Activated CD4-positive, alpha-beta T cell treated with anti-CD3 and anti-CD28 coated beads, Interleukin-2, amount 10 ng/mL, durations not matched to agents 24 days and 14 days (primary cell): ENCODE measurements around the gene SPEF1. TPM values are rescaled to one million over a fixed set of nuclear protein-coding genes. Genes with fewer than 3 reads are reported as not detected.

Source experiments
- DNase-seq: peaks from one replicate; pipeline ENCODE4 v3.0.0; 2022
- H3K27ac Mint-ChIP-seq: one replicate; pipeline ENCODE4 v1.8.0; 2022; ENCODE audit warnings: mild to moderate bottlenecking, mixed read lengths
- H3K27me3 Mint-ChIP-seq: one replicate; pipeline ENCODE4 v1.8.0; 2022; ENCODE audit warnings: mixed read lengths
- H3K36me3 Mint-ChIP-seq: one replicate; pipeline ENCODE4 v1.8.0; 2022; ENCODE audit warnings: low read depth, mild to moderate bottlenecking, mixed read lengths
- H3K4me1 Mint-ChIP-seq: one replicate; pipeline ENCODE4 v1.8.0; 2021; ENCODE audit warnings: mixed read lengths
- H3K4me3 Mint-ChIP-seq: one replicate; pipeline ENCODE4 v1.8.0; 2022; ENCODE audit warnings: mild to moderate bottlenecking, moderate library complexity, mixed read lengths
- H3K9me3 Mint-ChIP-seq: one replicate; pipeline ENCODE4 v1.8.0; 2021; ENCODE audit warnings: mixed read lengths
- intact Hi-C: fragments of 100-400 bp; cut with micrococcal nuclease; formaldehyde crosslinking; loops from one replicate; pipeline ENCODE4 v1.15.1; 2023
- total RNA-seq: library from RNA; stranded (reverse); gene quantifications from 2 replicates; pipeline ENCODE4 v1.2.3, GENCODE V29; 2022

Gene SPEF1
- total RNA-seq, 1 donor from 2014 or later, result not detected

DNA sequence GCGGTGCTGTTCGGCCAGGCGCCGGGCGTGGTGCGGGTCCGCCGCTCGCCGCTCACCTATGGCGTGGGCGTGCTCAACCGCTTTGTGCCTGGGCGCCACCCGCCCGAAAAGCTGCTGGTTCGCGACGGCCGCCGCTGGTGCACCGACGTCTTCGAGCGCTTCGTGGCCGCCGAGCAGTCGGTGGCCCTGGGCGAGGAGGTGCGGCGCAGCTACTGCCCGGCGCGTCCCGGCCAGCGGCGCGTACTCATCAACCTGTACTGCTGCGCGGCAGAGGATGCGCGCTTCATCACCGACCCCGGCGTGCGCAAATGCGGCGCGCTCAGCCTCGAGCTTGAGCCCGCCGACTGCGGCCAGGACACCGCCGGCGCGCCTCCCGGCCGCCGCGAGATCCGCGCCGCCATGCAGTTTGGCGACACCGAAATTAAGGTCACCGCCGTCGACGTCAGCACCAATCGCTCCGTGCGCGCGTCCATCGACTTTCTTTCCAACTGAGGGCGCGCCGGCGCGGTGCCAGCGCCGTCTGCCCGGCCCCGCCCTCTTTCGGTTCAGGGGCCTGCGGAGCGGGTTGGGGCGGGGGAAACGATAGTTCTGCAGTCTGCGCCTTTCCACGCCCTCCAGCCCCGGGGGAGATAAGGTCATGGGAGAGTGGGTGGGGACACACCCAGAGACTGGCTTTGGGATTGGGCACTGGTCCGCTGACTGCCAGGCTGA is 29.4 kb downstream of the SPEF1 start:
- intact Hi-C loops, result loop anchor here (2.0 to 5.0 kb wide), 2 partner anchors 17 to 70 kb away; partner anchors contain the start of gene AP5S1
- Mint-ChIP-seq H3K27me3 (peaks cover 3% of the 10 kb centered on the region), H3K4me3 (peak overlapping the region; percentile 19), H3K36me3 (peaks cover 2% of the 10 kb centered on the region), H3K27ac (peak overlapping the region; percentile 45), H3K4me1 (peaks cover 8% of the 10 kb centered on the region), H3K9me3 (no peaks in the 10 kb centered on the region)
- peak; percentile 80 for DNase-seq

DNA sequence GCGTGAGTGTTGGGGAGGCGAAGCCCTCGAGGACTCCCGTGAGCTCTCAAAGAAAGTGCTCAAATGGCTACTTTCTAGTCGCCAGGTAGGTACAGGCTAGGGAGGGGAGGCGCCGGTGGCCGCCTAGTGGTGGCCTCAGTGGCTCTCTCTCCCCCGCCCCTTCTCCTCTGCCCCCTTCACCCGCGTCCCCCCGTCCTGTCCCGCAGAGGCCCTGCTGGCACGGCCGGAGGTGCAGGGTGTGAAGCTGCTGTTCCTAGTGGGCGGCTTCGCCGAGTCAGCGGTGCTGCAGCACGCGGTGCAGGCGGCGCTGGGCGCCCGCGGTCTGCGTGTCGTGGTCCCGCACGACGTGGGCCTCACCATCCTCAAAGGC is 30.0 kb downstream of the SPEF1 start:
- no peak overlapping the region for H3K4me3 Mint-ChIP-seq
- no peak overlapping the region for H3K27ac Mint-ChIP-seq
- H3K36me3 Mint-ChIP-seq, result peaks cover 2% of the 10 kb centered on the region
- H3K4me1 Mint-ChIP-seq, result peaks cover 8% of the 10 kb centered on the region
- no peaks in the 10 kb centered on the region for H3K9me3 Mint-ChIP-seq
- intact Hi-C loops, result loop anchor here (5.0 kb wide), 1 partner anchor 71 kb away; the partner anchor contains the start of gene AP5S1
- no peak for DNase-seq
- H3K27me3 Mint-ChIP-seq, result peaks cover 3% of the 10 kb centered on the region

DNA sequence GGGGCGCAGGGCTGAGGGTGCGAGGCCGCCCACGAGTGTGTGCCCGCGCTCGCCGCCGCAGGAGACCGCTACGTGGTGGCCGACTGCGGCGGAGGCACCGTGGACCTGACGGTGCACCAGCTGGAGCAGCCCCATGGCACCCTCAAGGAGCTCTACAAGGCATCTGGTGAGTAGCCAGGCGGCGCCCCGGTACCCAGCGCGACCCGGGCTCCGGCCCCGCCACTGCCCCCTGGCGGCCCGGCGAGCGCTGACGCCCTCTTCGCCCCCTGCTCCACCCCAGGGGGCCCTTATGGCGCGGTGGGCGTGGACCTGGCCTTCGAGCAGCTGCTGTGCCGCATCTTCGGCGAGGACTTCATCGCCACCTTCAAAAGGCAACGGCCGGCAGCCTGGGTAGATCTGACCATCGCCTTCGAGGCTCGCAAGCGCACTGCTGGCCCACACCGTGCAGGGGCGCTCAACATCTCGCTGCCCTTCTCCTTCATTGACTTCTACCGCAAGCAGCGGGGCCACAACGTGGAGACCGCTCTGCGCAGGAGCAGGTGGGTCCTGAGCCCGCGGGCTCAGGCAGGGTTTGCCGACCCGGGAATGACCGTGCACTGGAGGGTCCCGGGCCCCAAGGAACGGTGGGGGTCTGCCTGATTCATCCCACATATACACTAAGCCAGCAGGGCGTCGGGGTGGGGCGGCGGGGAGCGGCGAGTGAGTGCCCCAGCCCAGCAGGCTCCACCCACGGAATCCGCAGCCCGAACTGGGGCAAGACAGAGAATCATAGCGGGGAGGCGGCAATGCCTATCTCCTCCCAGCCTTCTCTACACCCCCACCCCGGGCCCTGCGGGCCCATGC is 31.3 kb downstream of the SPEF1 start:
- peaks cover 3% of the 10 kb centered on the region for H3K27me3 Mint-ChIP-seq
- no peaks in the 10 kb centered on the region for H3K9me3 Mint-ChIP-seq
- intact Hi-C loops, result loop anchor here (5.0 kb wide), 1 partner anchor 72 kb away; the partner anchor contains the start of gene AP5S1
- H3K36me3 Mint-ChIP-seq, result peaks cover 2% of the 10 kb centered on the region
- no peak overlapping the region for H3K27ac Mint-ChIP-seq
- peaks cover 13% of the 10 kb centered on the region for H3K4me1 Mint-ChIP-seq
- DNase-seq, result peak; percentile 80
- H3K4me3 Mint-ChIP-seq, result no peak overlapping the region

DNA sequence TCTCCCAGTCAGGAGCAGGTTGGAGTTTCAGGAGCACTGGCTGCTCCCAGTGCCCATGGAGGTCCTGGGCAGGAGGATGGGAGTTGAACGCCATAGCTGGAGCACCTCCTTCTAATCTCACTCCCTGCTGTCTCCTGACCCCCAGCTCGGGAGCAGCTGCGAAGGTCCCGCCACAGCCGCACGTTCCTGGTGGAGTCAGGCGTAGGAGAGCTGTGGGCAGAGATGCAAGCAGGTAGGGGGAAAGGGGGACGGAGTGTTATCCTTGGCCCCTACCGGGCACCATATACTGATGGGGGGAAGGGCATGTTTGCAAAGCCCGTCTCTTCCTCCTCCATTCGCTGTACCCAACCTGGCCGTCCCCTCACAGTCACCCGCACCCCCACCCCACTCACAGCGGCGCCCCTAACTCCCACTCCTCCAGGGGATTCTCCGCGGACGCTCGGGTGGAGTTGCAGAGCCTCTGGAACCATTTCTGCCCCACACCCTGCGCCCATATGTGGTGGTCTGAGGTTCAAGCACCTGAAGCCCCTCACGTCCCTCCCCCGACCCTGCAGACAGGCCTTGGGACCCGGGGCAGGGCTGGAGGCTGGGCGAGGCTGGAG is 32.1 kb downstream of the SPEF1 start:
- Mint-ChIP-seq H3K36me3 (peaks cover 2% of the 10 kb centered on the region), H3K4me1 (peaks cover 19% of the 10 kb centered on the region), H3K27me3 (peaks cover 10% of the 10 kb centered on the region), H3K27ac (no peak overlapping the region), H3K4me3 (no peak overlapping the region), H3K9me3 (no peaks in the 10 kb centered on the region)
- intact Hi-C loops, result no loop called here
- no peak for DNase-seq

DNA sequence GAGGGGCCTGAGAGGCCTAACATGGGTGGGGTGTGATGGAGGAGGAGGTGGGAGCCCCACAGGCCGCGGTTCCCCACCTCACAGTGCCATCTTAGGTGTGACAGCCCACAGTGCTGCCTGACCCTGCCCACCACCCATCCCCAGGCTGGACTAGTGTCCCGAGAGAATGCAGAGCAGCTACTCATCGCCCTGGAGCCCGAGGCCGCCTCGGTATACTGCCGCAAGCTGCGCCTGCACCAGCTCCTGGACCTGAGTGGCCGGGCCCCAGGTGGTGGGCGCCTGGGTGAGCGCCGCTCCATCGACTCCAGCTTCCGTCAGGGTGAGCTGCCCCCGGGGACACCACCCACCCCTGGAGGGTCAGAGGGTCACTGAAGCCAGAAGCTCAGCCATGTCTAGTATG is 33.2 kb downstream of the SPEF1 start:
- no peak overlapping the region for H3K4me3 Mint-ChIP-seq
- intact Hi-C loops, result no loop called here
- H3K27me3 Mint-ChIP-seq, result peaks cover 13% of the 10 kb centered on the region
- peaks cover 2% of the 10 kb centered on the region for H3K36me3 Mint-ChIP-seq
- H3K27ac Mint-ChIP-seq, result no peak overlapping the region
- DNase-seq, result no peak
- no peaks in the 10 kb centered on the region for H3K9me3 Mint-ChIP-seq
- H3K4me1 Mint-ChIP-seq, result peaks cover 17% of the 10 kb centered on the region

DNA sequence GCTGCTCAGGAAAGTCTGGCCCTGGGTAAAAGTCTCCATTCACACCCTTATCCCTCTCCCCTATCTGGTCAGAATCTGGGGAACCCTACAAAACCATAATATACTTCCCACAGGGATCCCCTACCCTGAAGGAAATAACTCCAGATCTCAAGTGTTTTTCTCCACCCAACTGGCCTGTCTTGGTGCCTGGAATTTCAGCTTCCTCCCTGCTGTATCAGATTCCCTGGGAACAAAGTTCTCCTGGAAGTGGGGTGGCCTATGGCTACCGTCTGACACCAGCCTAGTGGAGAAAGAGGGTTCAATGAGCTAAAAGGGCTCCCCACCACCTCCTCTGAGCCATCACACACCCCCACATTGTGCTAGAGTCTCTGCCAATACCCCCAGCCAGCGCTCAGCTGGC is 33.8 kb downstream of the SPEF1 start:
- no peak overlapping the region for H3K27ac Mint-ChIP-seq

DNA sequence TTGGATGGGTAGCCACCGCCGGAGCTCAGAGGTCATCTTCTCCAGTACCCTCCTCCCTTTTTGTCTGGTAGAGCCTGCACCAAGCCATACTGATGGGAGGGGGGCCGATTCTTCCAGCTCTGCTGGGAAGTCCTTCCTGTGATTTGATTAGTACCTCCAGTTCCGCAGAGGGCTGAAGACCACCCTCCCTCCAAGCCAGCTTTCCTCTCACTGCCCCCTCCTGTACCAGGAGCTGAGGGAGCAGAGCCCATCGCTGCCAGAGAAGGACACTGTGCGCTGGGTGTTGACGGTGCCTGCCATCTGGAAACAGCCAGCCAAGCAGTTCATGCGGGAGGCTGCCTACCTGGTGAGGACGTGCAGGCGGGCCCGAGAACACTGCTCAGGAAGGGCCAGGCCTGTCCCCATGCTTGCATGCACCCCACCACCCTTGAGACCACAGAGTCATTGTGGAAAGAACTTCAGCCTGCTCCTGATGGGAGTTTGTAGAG is 35.5 kb downstream of the SPEF1 start:
- DNase-seq, result no peak
- Mint-ChIP-seq H3K27ac (no peak overlapping the region), H3K9me3 (no peaks in the 10 kb centered on the region), H3K27me3 (peaks cover 13% of the 10 kb centered on the region), H3K4me3 (no peak overlapping the region), H3K36me3 (no peaks in the 10 kb centered on the region), H3K4me1 (peaks cover 11% of the 10 kb centered on the region)
- intact Hi-C loops, result no loop called here

More for the DNA sequence above, 33.8 kb downstream of the SPEF1 start:
- no peak for DNase-seq
- Mint-ChIP-seq H3K4me3 (no peak overlapping the region), H3K36me3 (peaks cover 2% of the 10 kb centered on the region), H3K9me3 (no peaks in the 10 kb centered on the region), H3K4me1 (peaks cover 16% of the 10 kb centered on the region), H3K27me3 (peaks cover 13% of the 10 kb centered on the region)
- intact Hi-C loops, result no loop called here

DNA sequence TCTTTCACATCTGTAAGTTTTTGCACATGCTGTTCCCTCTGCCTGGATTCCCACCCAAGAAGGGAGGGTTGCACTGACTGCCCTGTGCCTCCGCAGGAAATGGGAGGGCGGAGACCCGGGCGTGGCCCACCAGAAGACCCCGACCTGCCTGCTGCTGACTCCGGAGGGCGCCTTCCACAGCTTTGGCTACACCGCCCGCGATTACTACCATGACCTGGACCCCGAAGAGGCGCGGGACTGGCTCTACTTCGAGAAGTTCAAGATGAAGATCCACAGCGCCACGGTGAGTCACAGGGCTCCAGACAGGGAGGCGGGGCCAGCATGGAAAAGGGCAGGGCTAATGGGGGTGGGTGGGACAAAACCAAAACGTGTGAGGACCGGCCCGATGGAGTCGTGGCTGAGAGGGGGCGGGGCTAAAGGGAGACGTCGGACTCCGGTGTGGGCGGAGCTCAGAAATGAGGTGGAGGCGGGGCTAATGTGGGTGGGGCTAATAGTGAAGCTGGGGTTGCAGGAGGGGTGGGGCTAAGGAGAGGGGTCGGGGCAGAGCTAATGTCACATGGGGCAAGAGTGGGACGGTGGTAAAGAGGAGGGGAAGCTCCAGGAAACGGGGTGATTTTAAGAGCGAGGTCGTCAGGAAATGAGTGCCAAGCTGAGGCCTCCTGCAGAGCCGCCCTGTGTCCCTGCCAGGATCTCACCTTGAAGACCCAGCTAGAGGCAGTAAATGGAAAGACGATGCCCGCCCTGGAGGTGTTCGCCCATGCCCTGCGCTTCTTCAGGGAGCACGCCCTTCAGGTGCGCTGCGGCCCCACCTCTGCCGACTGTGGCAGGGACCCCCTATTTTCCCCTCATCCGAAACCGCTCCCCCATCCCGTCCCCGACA is 36.2 kb downstream of the SPEF1 start:
- no peak overlapping the region for H3K27ac Mint-ChIP-seq
- no peaks in the 10 kb centered on the region for H3K9me3 Mint-ChIP-seq
- H3K4me1 Mint-ChIP-seq, result peaks cover 11% of the 10 kb centered on the region
- H3K27me3 Mint-ChIP-seq, result peaks cover 13% of the 10 kb centered on the region
- intact Hi-C loops, result no loop called here
- H3K4me3 Mint-ChIP-seq, result peak overlapping the region; percentile 81
- peak; percentile 91 for DNase-seq
- H3K36me3 Mint-ChIP-seq, result no peaks in the 10 kb centered on the region

DNA sequence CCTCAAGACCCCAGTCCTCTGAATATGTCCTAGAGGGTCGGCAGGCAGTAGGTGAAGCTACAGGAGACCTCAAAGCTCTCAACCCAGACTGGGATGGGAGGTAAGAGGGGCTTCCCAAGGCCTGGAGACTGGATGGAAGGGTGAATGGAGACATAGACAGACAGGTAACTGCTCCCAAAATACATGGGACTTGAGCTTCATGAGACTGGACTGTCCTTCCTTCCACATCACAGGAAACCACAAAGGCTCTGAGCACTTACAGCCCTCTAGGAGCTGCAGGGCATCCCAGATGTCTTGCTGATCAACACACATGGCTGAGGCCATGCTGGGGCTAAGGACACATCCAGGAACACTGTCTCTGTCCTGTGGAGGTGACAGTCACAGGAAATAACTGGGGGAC is 37.2 kb downstream of the SPEF1 start:
- H3K27me3 Mint-ChIP-seq, result peaks cover 13% of the 10 kb centered on the region
- H3K4me3 Mint-ChIP-seq, result no peak overlapping the region
- peaks cover 11% of the 10 kb centered on the region for H3K4me1 Mint-ChIP-seq
- H3K36me3 Mint-ChIP-seq, result no peaks in the 10 kb centered on the region
- H3K27ac Mint-ChIP-seq, result no peak overlapping the region
- intact Hi-C loops, result no loop called here
- no peak for DNase-seq
- H3K9me3 Mint-ChIP-seq, result no peaks in the 10 kb centered on the region

DNA sequence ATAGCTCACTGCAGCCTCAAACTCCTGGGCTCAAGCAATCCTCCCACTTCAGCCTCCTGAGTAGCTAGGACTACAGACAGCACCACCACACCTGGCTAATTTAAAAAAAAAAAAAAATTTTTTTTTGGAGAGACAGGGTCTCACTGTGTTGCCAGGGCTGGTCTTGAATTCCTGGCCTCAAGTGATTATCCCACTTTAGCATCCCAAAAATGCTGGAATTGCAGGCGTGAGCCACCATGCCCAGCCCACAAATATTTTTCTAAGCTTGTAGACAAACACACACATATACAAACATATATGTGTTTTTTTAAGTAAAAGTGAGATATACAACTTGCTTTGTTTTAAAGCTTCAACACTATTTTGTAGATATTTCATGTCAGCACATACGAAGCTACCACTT is 38.0 kb downstream of the SPEF1 start:
- Mint-ChIP-seq H3K27ac (no peak overlapping the region), H3K36me3 (no peaks in the 10 kb centered on the region), H3K27me3 (peaks cover 11% of the 10 kb centered on the region), H3K9me3 (no peaks in the 10 kb centered on the region), H3K4me1 (peaks cover 11% of the 10 kb centered on the region), H3K4me3 (no peak overlapping the region)
- intact Hi-C loops, result no loop called here
- no peak for DNase-seq

DNA sequence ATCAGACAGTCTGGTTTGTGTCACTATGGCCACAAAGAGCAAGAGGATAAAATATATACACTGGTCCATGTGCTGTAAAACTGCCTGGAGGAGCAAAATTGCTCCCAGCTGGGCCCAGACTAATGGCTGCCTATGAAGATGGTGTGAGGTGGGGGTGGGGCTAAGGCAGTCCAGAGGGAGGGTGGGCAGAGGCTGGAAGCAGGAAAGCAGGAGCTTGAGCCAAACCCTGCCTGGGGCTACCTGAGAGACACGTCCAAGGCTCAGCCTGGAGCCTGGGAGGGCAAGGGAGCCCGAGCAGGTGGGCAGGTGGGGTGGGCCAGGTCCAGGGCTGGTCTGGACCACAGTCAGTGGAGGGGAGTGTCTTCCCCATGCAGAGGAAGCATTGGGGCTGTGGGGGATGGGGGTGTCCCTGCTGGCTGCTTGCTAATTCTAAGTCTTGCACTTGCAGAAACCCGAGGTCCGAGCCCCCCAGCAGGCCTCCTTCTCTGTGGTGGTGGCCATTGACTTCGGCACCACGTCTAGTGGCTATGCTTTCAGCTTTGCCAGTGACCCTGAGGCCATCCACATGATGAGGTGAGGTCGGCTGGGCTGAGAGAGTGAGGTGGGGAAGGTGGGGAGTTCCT is 39.3 kb downstream of the SPEF1 start:
- DNase-seq, result no peak
- intact Hi-C loops, result no loop called here
- peaks cover 11% of the 10 kb centered on the region for H3K27me3 Mint-ChIP-seq
- no peaks in the 10 kb centered on the region for H3K36me3 Mint-ChIP-seq
- H3K27ac Mint-ChIP-seq, result no peak overlapping the region
- H3K4me3 Mint-ChIP-seq, result no peak overlapping the region
- H3K9me3 Mint-ChIP-seq, result no peaks in the 10 kb centered on the region
- peaks cover 11% of the 10 kb centered on the region for H3K4me1 Mint-ChIP-seq

DNA sequence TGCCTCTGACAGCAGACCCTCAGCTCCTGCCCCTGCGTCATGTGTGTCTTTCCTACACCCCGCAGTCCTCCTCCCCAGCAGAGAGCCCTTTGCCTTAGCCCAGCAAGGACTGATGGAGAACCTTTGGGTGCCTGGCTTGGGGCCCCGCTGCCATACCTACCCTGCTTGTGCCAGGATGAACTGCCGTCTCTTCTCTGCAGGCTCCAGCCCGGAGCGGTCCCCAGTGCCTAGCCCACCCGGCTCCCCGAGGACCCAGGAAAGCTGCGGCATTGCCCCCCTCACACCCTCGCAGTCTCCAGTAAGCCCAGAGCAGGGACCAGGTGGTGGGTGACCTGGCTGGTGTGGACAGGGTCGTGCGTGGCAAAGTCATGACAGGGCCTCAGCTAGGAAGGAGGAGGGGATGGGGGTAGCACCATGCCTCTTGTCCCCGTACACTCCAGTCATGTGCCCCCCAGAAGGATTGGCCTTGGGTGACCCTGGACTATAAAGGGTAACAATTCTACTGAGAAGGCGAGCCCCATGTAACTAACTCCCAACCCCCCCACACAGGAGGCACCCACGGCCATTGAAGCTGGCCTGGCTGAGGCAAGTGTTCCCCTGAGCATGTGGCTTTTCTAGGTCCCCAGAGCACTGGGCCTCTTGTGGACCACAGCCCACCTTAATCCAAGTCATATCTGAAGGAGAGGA is 40.5 kb downstream of the SPEF1 start:
- DNase-seq, result no peak
- H3K9me3 Mint-ChIP-seq, result no peaks in the 10 kb centered on the region
- H3K27ac Mint-ChIP-seq, result no peak overlapping the region
- intact Hi-C loops, result no loop called here
- peaks cover 11% of the 10 kb centered on the region for H3K27me3 Mint-ChIP-seq
- H3K4me1 Mint-ChIP-seq, result peaks cover 11% of the 10 kb centered on the region
- H3K4me3 Mint-ChIP-seq, result no peak overlapping the region
- H3K36me3 Mint-ChIP-seq, result no peaks in the 10 kb centered on the region
